PC-9 (cell line): Measurements from ENCODE around the gene MSH4. TPM values are rescaled to one million over a fixed set of nuclear protein-coding genes. Genes with fewer than 3 reads are reported as not detected.

Experiments used
- BruUV-seq: library from RNA; stranded (reverse); fragments of 400-500 nt; replicated peaks from 2 replicates; lab custom pipeline; 2021; lab: Mats Ljungman, UMichigan
- CTCF ChIA-PET: fragments of 300-600 bp; sonication (Branson Sonifier 250); formaldehyde crosslinking; loops from one replicate; lab custom pipeline; 2022; ENCODE audit warnings: antibody characterized with exemption; lab: Charles Lee
- POLR2A ChIA-PET: fragments of 300-600 bp; sonication (Branson Sonifier 250); formaldehyde crosslinking; loops from one replicate; lab custom pipeline; 2022; ENCODE audit warnings: antibody characterized with exemption; ENCODE audit not compliant: unreplicated experiment; lab: Charles Lee
- DNase-seq, 2 experiments: peaks; one replicate each; pipeline versions ENCODE4 v3.0.0 to v3.0.0-alpha.2; 2015 to 2022; ENCODE audit warnings: mixed read lengths in 1 of 2
- H2AFZ ChIP-seq: fragments of 200-600 bp; sonication (generic); 2 replicates; pipeline ENCODE4 v1.8.1; 2017; ENCODE audit warnings: antibody characterized with exemption
- H3F3A ChIP-seq: fragments of 200-600 bp; sonication (generic); 2 replicates; pipeline ENCODE4 v1.8.1; 2017; ENCODE audit warnings: antibody characterized with exemption, mild to moderate bottlenecking, low read depth; ENCODE audit not compliant: insufficient read depth
- H3K27ac ChIP-seq: fragments of 200-600 bp; sonication (generic); 2 replicates; pipeline ENCODE4 v1.6.1; 2016; ENCODE audit warnings: mixed run types
- H3K27me3 ChIP-seq: fragments of 200-600 bp; sonication (generic); 2 replicates; pipeline ENCODE4 v1.6.1; 2016; ENCODE audit warnings: low read depth, mixed run types; ENCODE audit not compliant: insufficient read depth
- H3K36me3 ChIP-seq: fragments of 200-600 bp; sonication (generic); 2 replicates; pipeline ENCODE4 v1.6.1; 2016; ENCODE audit warnings: low read depth, mixed run types
- H3K4me1 ChIP-seq: fragments of 200-600 bp; sonication (generic); replicated peaks from 2 replicates; pipeline ENCODE4 v1.6.1; 2016; ENCODE audit warnings: mixed run types; ENCODE audit not compliant: insufficient read depth
- H3K4me2 ChIP-seq: fragments of 200-600 bp; sonication (generic); 2 replicates; pipeline ENCODE4 v1.6.1; 2017; ENCODE audit warnings: mixed run types
- H3K4me3 ChIP-seq: fragments of 200-600 bp; sonication (generic); 2 replicates; pipeline ENCODE4 v1.6.1; 2016; ENCODE audit warnings: mixed run types
- H3K79me2 ChIP-seq: fragments of 200-600 bp; sonication (generic); 2 replicates; pipeline ENCODE4 v1.6.1; 2017; ENCODE audit warnings: low read depth, mixed run types
- H3K9me2 ChIP-seq: fragments of 200-600 bp; sonication (generic); 2 replicates; pipeline ENCODE4 v1.8.1; 2017; ENCODE audit warnings: mild to moderate bottlenecking; ENCODE audit not compliant: insufficient read depth
- H3K9me3 ChIP-seq: fragments of 200-600 bp; sonication (generic); 2 replicates; pipeline ENCODE4 v1.8.1; 2016; ENCODE audit warnings: low read depth; ENCODE audit not compliant: insufficient read depth
- H4K20me1 ChIP-seq: fragments of 200-600 bp; sonication (generic); 2 replicates; pipeline ENCODE4 v1.8.1; 2017; ENCODE audit not compliant: insufficient read depth
- CTCF ChIP-seq: fragments of 200-600 bp; sonication (generic); conservative IDR thresholded peaks from 2 replicates; pipeline ENCODE4 v1.6.1; 2017; ENCODE audit warnings: mixed run types, antibody characterized with exemption, mild to moderate bottlenecking, moderate library complexity
- EZH2 ChIP-seq: fragments of 200-600 bp; sonication (generic); IDR thresholded peaks from 2 replicates; pipeline ENCODE4 v1.8.0; 2017; ENCODE audit warnings: antibody characterized with exemption, low read depth
- intact Hi-C: fragments of 100-400 bp; cut with micrococcal nuclease; formaldehyde crosslinking; loops from one replicate; pipeline ENCODE4 v1.10.0; 2022; ENCODE audit not compliant: unreplicated experiment
- total RNA-seq: library from RNA; stranded (reverse); gene quantifications from 2 replicates; pipeline ENCODE4 v1.2.3, GENCODE V29; 2021

Gene MSH4
- total RNA-seq, 1 experiment from 2014 or later, result 0.35 TPM

DNA sequence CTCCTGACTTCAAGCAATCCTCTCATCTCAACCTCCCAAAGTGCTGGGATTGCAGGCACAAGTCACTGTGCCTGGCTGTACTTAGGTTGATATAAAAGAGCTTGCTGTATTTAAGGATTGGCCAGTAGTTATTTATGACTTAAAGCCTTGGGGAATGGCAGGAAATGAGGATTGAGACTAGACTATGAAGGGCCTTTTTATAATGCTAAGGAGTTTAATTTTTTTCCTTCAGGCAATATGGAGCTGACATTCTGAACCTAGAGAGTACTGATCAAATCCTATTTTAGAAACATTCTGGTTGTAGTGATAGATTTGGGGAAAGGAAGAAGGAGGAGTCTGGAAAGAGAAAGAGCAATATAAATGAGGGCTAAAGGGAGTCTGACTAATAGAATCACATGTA lies 44.7 kb downstream of the MSH4 start:
- H4K20me1 ChIP-seq, result no peaks in the 10 kb centered on the region
- no peak for TF ChIP-seq EZH2
- no peak for TF ChIP-seq CTCF
- H3K27ac ChIP-seq, result no peak overlapping the region
- no peak overlapping the region for H2AFZ ChIP-seq
- DNase-seq, result no peak
- no peaks in the 10 kb centered on the region for H3K9me3 ChIP-seq
- BruUV-seq, result no TSS peak
- 0 out of 2 replicates have a peak, but pooled peaks cover 3% of the 10 kb centered on the region for H3K9me2 ChIP-seq
- no peaks in the 10 kb centered on the region for H3K36me3 ChIP-seq
- ChIA-PET POLR2A (no interaction called here), CTCF (interaction anchor here (0.7 kb wide), 1 partner anchor 58 kb away, joined by 3 read pairs; no protein-coding TSS in a partner anchor)
- no peaks in the 10 kb centered on the region for H3K4me1 ChIP-seq
- H3K27me3 ChIP-seq, result no peaks in the 10 kb centered on the region
- no peaks in the 10 kb centered on the region for H3F3A ChIP-seq
- H3K79me2 ChIP-seq, result no peaks in the 10 kb centered on the region
- no peak overlapping the region for H3K4me2 ChIP-seq
- intact Hi-C loops, result no loop called here
- H3K4me3 ChIP-seq, result no peak overlapping the region

- Histone ChIP-seq H3K4me3 (no peak overlapping the region), H3K36me3 (no peaks in the 10 kb centered on the region), H3K79me2 (no peaks in the 10 kb centered on the region), H3K9me3 (no peaks in the 10 kb centered on the region), H3K27me3 (peaks cover 11% of the 10 kb centered on the region; the same call in 1 of the 2 replicates), H3K9me2 (peaks cover 8% of the 10 kb centered on the region; the same call in 1 of the 2 replicates), H3K27ac (no peak overlapping the region), H2AFZ (no peak overlapping the region), H3K4me1 (no peaks in the 10 kb centered on the region), H3F3A (no peaks in the 10 kb centered on the region), H4K20me1 (no peaks in the 10 kb centered on the region), H3K4me2 (no peak overlapping the region)
- intact Hi-C loops, result no loop called here
- TF ChIP-seq CTCF (no peak), EZH2 (no peak)
- POLR2A ChIA-PET, result no interaction called here
- CTCF ChIA-PET, result no interaction called here
- DNase-seq, result no peak
- no TSS peak for BruUV-seq
Observed at GRCh38 chr1:75845576-75845975, 48.9 kb downstream of the MSH4 start.

DNA sequence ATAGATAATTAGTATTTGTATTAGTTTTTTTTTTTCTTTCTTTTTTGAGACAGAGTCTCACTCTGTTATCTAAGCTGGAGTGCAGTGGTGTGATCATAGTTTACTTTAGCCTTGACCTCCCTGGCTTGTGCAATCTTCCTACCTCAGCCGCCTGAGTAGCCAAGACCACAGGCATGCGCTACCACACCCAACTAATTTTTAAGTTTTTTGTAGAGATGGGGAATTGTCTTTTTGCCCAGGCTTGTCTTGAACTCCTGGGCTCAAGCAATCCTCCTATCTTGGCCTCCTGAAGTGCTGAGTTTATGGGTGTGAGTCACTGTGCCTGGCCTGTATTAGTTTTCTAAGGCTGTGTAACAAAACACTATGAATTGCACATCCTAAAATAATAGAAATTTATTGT lies 58.3 kb downstream of the MSH4 start:
- ChIA-PET POLR2A (no interaction called here), CTCF (no interaction called here)
- intact Hi-C loops, result no loop called here
- peaks cover 8% of the 10 kb centered on the region; the same call in 1 of the 2 replicates for H3K9me2 ChIP-seq
- peaks cover 17% of the 10 kb centered on the region for H3K27me3 ChIP-seq
- H2AFZ ChIP-seq, result no peak overlapping the region
- no peaks in the 10 kb centered on the region for H4K20me1 ChIP-seq
- no peak overlapping the region for H3K27ac ChIP-seq
- no peaks in the 10 kb centered on the region for H3F3A ChIP-seq
- H3K4me2 ChIP-seq, result no peak overlapping the region
- no peaks in the 10 kb centered on the region for H3K79me2 ChIP-seq
- H3K4me1 ChIP-seq, result peaks cover 9% of the 10 kb centered on the region; the same call in 1 of the 2 replicates
- no peak overlapping the region for H3K4me3 ChIP-seq
- H3K9me3 ChIP-seq, result no peaks in the 10 kb centered on the region; the same call in 1 of the 2 replicates
- TF ChIP-seq CTCF (no peak), EZH2 (no peak)
- BruUV-seq, result no TSS peak
- peak; percentile 11 to 68 for DNase-seq
- no peaks in the 10 kb centered on the region for H3K36me3 ChIP-seq
